Pancreas (tissue), 10 donors: ENCODE measurements around the gene TNFSF11. TPM values are rescaled to one million over a fixed set of nuclear protein-coding genes. Genes with fewer than 3 reads are reported as not detected.

Experiments
- ATAC-seq, 4 donors: fragments of 200-7000 bp; cut with Tn5 transposase; one replicate each; pipeline versions ENCODE4 v1.8.0 to v1.9.1; 2020; ENCODE audit warnings: mild to moderate bottlenecking in 4 of 4, moderate library complexity in 4 of 4
- DNase-seq, 6 donors: peaks; one replicate each; pipeline ENCODE4 v3.0.0-alpha.2; 2020
- FAIRE-seq: peaks from 2 replicates; lab custom pipeline; 2012; peaks lifted over from hg19 to GRCh38; lab: Jason Lieb, UNC
- H3K27ac ChIP-seq, 4 donors: fragments of 200-600 bp; sonication (generic); 1 replicate in 3 of 4; 2 replicates in 1 of 4; pipeline versions ENCODE4 v1.5.0 to v1.8.0; 2020
- H3K27me3 ChIP-seq, 4 donors: fragments of 200-600 bp; one replicate each; pipeline ENCODE4 v1.8.0; 2021
- H3K36me3 ChIP-seq, 3 donors: fragments of 200-600 bp; sonication (generic) in 1 of 3; one replicate each; pipeline versions ENCODE4 v1.5.0 to v1.8.0; 2020 to 2021
- H3K4me1 ChIP-seq, 3 donors: fragments of 200-600 bp; one replicate each; pipeline ENCODE4 v1.8.0; 2021
- H3K4me3 ChIP-seq, 4 donors: fragments of 200-600 bp; sonication (generic) in 2 of 4; one replicate each; pipeline versions ENCODE4 v1.5.0 to v1.8.0; 2020 to 2021
- H3K9me3 ChIP-seq, 4 donors: fragments of 200-600 bp; one replicate each; pipeline ENCODE4 v1.8.0; 2021
- WGBS, 2 donors: extraction: QIAGEN DNeasy Blood & Tissue Kit; methylation state at CpG; one replicate each; pipeline ENCODE4 v1.1.7; 2013; 5-methylcytosine and 5-hydroxymethylcytosine counted together
- intact Hi-C, 3 donors: fragments of 100-400 bp; cut with DNase I; formaldehyde crosslinking; loops; one replicate each; pipeline versions ENCODE4 v1.11.1 to v1.14.2; 2022
- polyA plus RNA-seq, 2 donors: library from polyadenylated mRNA; stranded (reverse); fragments of 200-250 nt; gene quantifications; one replicate each; pipeline ENCODE4 v1.2.3, GENCODE V29; 2013
- total RNA-seq, 6 donors: library from RNA; stranded (reverse); fragmentation: NEBNext Ultra II Directional in 4 of 6; extraction: Animal tissue kit (Norgen Biotek cat#: 25700) in 4 of 6; gene quantifications; one replicate each; pipeline versions ENCODE4 v1.2.1 to v1.2.4, GENCODE V29; 2021 to 2023
- TF ChIP-seq, protein P1 (sequence below), 4 donors: fragments of 200-600 bp; sonication (generic) in 3 of 4; IDR thresholded peaks; one replicate each; pipeline versions ENCODE4 v1.5.0 to v1.8.0; 2021; ENCODE audit warnings: antibody characterized with exemption in 4 of 4
- donor health status: healthy with polysubstance abuse.
- donor health status: DM: no; HTN: no; CAD: no; lungs with moderate emphysema.
- donor health status: DM: no; HTN: no; CAD: no.
- donor health status: control.
- donor health status: control.
- donor health status: Bipolar disorder and iron deficiency.
- donor health status: DM: yes; HTN: yes; CAD: no.
- donor health status: DM: no; HTN: no; CAD: no.
- donor health status: DM: no; HTN: no; CAD: no.
- donor health status: DM: yes; HTN: yes; CAD: no.

TNFSF11 gene
- total and polyA plus RNA-seq, 8 donors = 0.11 to 1.1 (median 0.26) TPM; not detected in 3

DNA sequence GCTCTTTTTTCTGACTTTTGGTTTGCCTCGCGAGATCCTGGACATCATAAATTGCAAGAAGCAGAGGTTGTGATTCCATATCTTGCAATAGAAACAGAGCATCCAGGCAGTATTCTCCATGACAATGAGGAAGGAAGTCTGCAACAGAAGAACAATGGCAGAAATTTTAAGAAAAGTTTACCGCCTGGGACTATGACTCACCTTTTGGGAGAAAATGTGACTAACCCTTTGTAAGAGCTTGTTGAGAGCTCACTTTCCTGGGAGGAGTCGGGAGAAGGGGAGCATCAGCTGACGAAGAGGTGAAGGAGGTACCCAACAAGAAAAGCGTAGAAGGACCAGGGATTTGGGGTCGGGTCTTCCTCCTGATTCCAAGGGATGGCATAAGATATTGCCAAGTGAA lies 34.3 kb upstream of the TNFSF11 start:
- ATAC-seq = no peak
- H3K9me3 ChIP-seq = no peaks in the 10 kb centered on the region
- TF ChIP-seq, protein P1, sequence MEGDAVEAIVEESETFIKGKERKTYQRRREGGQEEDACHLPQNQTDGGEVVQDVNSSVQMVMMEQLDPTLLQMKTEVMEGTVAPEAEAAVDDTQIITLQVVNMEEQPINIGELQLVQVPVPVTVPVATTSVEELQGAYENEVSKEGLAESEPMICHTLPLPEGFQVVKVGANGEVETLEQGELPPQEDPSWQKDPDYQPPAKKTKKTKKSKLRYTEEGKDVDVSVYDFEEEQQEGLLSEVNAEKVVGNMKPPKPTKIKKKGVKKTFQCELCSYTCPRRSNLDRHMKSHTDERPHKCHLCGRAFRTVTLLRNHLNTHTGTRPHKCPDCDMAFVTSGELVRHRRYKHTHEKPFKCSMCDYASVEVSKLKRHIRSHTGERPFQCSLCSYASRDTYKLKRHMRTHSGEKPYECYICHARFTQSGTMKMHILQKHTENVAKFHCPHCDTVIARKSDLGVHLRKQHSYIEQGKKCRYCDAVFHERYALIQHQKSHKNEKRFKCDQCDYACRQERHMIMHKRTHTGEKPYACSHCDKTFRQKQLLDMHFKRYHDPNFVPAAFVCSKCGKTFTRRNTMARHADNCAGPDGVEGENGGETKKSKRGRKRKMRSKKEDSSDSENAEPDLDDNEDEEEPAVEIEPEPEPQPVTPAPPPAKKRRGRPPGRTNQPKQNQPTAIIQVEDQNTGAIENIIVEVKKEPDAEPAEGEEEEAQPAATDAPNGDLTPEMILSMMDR (IDR thresholded peaks at IDR 0.05) = no peak
- no peak for DNase-seq
- intact Hi-C loops = no loop called here
- H3K4me1 ChIP-seq = no peaks in the 10 kb centered on the region
- no peak for FAIRE-seq
- 81 to 92% methylated on average over 7 of the region's 7 CpGs for WGBS, 2 donors
- no peaks in the 10 kb centered on the region for H3K36me3 ChIP-seq
- no peak overlapping the region for H3K27ac ChIP-seq
- no peaks in the 10 kb centered on the region for H3K27me3 ChIP-seq
- no peak overlapping the region for H3K4me3 ChIP-seq

DNA sequence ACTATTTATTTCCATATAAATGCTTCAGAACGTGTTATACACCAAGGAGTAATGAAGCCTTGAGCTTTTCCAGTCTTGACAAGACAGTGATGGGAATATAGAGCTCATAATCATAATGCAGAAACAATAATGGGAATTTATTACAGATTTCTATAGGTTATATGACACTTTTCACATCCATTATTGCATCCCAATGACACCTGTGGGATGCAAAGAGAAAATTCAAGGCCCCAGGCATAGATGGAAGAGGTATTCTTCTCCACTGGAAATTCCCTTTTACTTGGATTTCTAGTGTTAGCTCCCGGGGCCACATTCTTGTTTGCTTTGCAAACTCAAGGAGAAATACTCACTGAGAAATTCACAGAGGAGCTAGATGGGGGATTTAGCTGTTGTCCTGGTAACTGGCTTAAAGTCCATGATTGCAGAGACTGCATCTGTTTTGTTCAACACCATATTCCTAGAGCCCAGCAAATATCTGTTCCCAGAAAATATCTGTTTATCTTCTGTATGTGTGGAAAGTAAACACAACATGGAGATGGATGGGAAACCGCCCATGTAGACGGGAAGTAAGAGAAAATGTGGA lies 30.6 kb upstream of the TNFSF11 start:
- Histone ChIP-seq H3K27me3 (no peaks in the 10 kb centered on the region), H3K4me3 (no peak overlapping the region), H3K9me3 (no peaks in the 10 kb centered on the region), H3K36me3 (no peaks in the 10 kb centered on the region), H3K4me1 (no peaks in the 10 kb centered on the region), H3K27ac (no peak overlapping the region)
- intact Hi-C loops = no loop called here
- TF ChIP-seq, protein P1 (IDR thresholded peaks at IDR 0.05) = no peak
- ATAC-seq (no peak), DNase-seq (no peak), FAIRE-seq (no peak)
- WGBS, 2 donors = 46 to 56% methylated on average over 4 of the region's 4 CpGs

DNA sequence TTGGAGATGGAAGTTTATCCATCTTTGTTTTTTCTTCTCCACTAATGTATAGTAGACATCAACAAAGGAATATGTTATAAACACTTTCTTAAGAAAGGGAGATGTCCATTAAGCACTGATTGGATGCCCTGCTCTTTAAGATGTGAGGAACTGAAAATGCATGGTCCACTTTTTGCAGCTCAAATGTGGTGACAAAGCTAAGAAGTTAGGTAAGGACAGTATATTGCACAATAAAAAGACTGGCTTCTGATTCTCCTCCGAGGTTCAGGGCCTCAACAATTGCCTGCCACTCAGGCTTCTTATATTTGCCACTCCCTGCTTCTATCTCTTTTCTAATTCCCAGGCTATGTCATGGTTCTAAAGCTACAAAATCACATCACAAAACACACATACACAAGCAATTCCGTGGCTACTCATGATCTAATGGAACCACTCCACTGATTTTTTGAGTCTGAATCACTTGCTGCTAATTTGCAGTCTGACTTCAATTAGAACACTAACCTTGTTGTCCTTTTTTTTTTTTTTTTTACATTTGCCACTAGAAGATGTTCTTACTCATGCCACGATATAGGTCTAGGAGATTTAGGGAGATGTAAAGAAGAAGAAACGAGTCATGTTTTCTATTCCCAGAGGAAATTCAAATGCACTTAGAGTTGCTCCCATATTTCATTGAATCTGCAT lies 29.6 kb upstream of the TNFSF11 start:
- FAIRE-seq = no peak

DNA sequence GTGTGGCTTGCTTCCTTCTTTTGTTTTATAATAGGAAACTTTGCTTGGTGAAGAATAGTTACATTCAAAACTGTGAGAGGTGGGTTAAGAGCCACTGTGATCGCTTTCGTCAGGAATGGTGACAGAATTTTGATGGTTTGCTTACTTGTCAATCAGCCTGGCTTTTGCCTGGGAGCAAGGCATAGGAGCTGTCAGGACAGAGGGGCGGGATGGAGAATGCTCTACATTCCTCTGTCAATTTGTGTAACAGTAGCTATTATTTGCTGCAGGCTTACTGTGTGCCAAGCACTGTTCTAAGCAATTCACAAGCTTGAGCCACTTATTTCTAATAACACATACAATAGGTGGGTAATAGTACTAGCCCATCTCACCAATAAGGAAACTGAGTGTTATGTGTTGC lies 28.1 kb upstream of the TNFSF11 start:
- ATAC-seq (no peak), DNase-seq (no peak), FAIRE-seq (no peak)
- H3K4me3 ChIP-seq = no peak overlapping the region
- no peak overlapping the region for H3K27ac ChIP-seq
- intact Hi-C loops = no loop called here
- no peaks in the 10 kb centered on the region for H3K27me3 ChIP-seq
- H3K4me1 ChIP-seq = no peaks in the 10 kb centered on the region
- TF ChIP-seq, protein P1 (IDR thresholded peaks at IDR 0.05) = no peak
- no peaks in the 10 kb centered on the region for H3K9me3 ChIP-seq
- WGBS, 2 donors = 73 to 78% methylated on average over 3 of the region's 3 CpGs
- H3K36me3 ChIP-seq = no peaks in the 10 kb centered on the region

More for the DNA sequence above, 29.6 kb upstream of the TNFSF11 start:
- intact Hi-C loops = no loop called here
- Histone ChIP-seq H3K4me1 (no peaks in the 10 kb centered on the region), H3K36me3 (no peaks in the 10 kb centered on the region), H3K27me3 (no peaks in the 10 kb centered on the region), H3K9me3 (no peaks in the 10 kb centered on the region), H3K4me3 (no peak overlapping the region), H3K27ac (no peak overlapping the region)
- WGBS, 2 donors = 56 to 71% methylated on average over 4 of the region's 4 CpGs
- ATAC-seq (peak in 1 of 4 donors; percentile 23), DNase-seq (no peak)
- TF ChIP-seq, protein P1 (IDR thresholded peaks at IDR 0.05) = no peak

DNA sequence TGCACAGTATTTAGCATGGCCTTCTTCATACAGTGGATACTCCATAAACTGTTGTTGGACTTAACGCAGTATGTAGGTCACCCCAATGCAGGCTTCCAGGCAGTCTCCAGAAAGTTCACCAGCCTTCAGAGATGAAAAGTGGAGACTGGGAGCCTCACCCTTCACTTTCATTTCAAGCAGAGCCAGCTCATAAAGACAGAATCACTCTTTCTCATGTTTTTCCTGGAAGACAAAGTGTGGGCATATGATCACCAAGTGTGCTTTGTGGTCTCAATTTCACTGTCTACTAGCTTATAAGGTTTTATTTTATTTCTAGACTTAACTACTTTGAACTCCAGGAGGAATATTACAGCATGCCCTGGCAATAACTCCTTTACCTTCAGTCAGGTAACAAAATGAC lies 26.3 kb upstream of the TNFSF11 start:
- no peak for ATAC-seq
- Histone ChIP-seq H3K9me3 (no peaks in the 10 kb centered on the region), H3K4me3 (no peak overlapping the region), H3K36me3 (no peaks in the 10 kb centered on the region), H3K27ac (no peak overlapping the region), H3K4me1 (peaks cover 0 to under 1% (median 0%) of the 10 kb centered on the region in 3 donors), H3K27me3 (no peaks in the 10 kb centered on the region)
- FAIRE-seq = no peak
- TF ChIP-seq, protein P1 (IDR thresholded peaks at IDR 0.05) = no peak
- WGBS, 2 donors = 95 to 97% methylated on average over 1 of the region's 1 CpG
- DNase-seq = no peak
- intact Hi-C loops = no loop called here
